SU-DHL-6 (cell line): ENCODE data around the gene WAS.
"Not testable (repeated sequence)": the region's sequence is repeated elsewhere in the genome, so short reads cannot be mapped to it uniquely, and the experiment has no call there.

ENCODE experiments used
- H2AFZ ChIP-seq: fragments of 200-600 bp; sonication (generic); 2 replicates; pipeline ENCODE4 v1.6.1; 2014; ENCODE audit warnings: low read depth, mild to moderate bottlenecking, moderate library complexity, mixed read lengths, antibody characterized with exemption, low read length; ENCODE audit not compliant: severe bottlenecking
- H3F3A ChIP-seq: fragments of 200-600 bp; shearing (Covaris generic); 2 replicates; pipeline ENCODE4 v1.6.0; 2016; ENCODE audit warnings: antibody characterized with exemption, mild to moderate bottlenecking; ENCODE audit not compliant: insufficient read depth
- H3K27ac ChIP-seq: fragments of 200-600 bp; sonication (generic); 2 replicates; pipeline ENCODE4 v1.5.1; 2016; ENCODE audit warnings: low read depth, mild to moderate bottlenecking, low read length, moderate library complexity, mixed read lengths
- H3K27me3 ChIP-seq: fragments of 200-600 bp; sonication (generic), shearing (Covaris generic); 2 replicates; pipeline ENCODE4 v1.6.0; 2014; ENCODE audit warnings: mild to moderate bottlenecking, low read length
- H3K36me3 ChIP-seq: fragments of 200-600 bp; sonication (generic); 2 replicates; pipeline ENCODE4 v1.6.1; 2014; ENCODE audit warnings: mild to moderate bottlenecking, low read length, mixed read lengths
- H3K4me2 ChIP-seq: fragments of 300-600, 200-600 bp; shearing (Covaris generic), sonication (generic); 2 replicates; pipeline ENCODE4 v1.6.0; 2014; ENCODE audit warnings: low read length, low read depth, mild to moderate bottlenecking; ENCODE audit not compliant: poor library complexity, severe bottlenecking
- H3K4me3 ChIP-seq: fragments of 200-600 bp; sonication (generic); 2 replicates; pipeline ENCODE4 v1.5.1; 2014; ENCODE audit warnings: antibody characterized with exemption, low read length, mild to moderate bottlenecking, mixed read lengths; ENCODE audit not compliant: insufficient read depth, poor library complexity, severe bottlenecking
- H3K79me2 ChIP-seq: fragments of 200-600 bp; sonication (generic); 2 replicates; pipeline ENCODE4 v1.6.1; 2014; ENCODE audit warnings: mild to moderate bottlenecking, low read length, moderate library complexity; ENCODE audit not compliant: insufficient read depth
- H3K9ac ChIP-seq: fragments of 200-600 bp; sonication (generic); 2 replicates; pipeline ENCODE4 v1.7.0; 2014; ENCODE audit warnings: mild to moderate bottlenecking, low read length
- H3K9me2 ChIP-seq: fragments of 200-600 bp; sonication (generic); replicated peaks from 2 replicates; pipeline ENCODE4 v1.6.1; 2014; ENCODE audit warnings: low read length; ENCODE audit not compliant: insufficient read depth
- H3K9me3 ChIP-seq: fragments of 200-600 bp; sonication (generic); 2 replicates; pipeline ENCODE4 v1.6.1; 2014; ENCODE audit warnings: low read length, mixed read lengths; ENCODE audit not compliant: insufficient read depth
- H4K20me1 ChIP-seq: fragments of 200-600 bp; sonication (generic); 2 replicates; pipeline ENCODE4 v1.6.1; 2014; ENCODE audit warnings: low read depth, mild to moderate bottlenecking, antibody characterized with exemption, low read length, moderate library complexity, mixed read lengths
- CTCF ChIP-seq: fragments of 200-600 bp; sonication (generic); IDR thresholded peaks from one replicate; pipeline ENCODE4 v1.5.1; 2017; ENCODE audit warnings: antibody characterized with exemption, mild to moderate bottlenecking, low read length, moderate library complexity; ENCODE audit not compliant: insufficient read depth, poor library complexity, severe bottlenecking
- EZH2phosphoT487 ChIP-seq: fragments of 200-600 bp; sonication (generic), shearing (Covaris generic); conservative IDR thresholded peaks from 2 replicates; pipeline ENCODE4 v1.6.1; 2018; ENCODE audit warnings: mild to moderate bottlenecking, antibody characterized with exemption, low read length, moderate library complexity, mixed read lengths

The WAS gene

GRCh38 chrX:48676893-48677270, 6.7 kb upstream of the WAS start:
- Histone ChIP-seq H3K9ac (peak overlapping the region; percentile 97), H3K79me2 (no peaks in the 10 kb centered on the region), H3K36me3 (no peaks in the 10 kb centered on the region), H3K9me2 (no peaks in the 10 kb centered on the region), H3K9me3 (no peaks in the 10 kb centered on the region), H3K27me3 (no peaks in the 10 kb centered on the region), H3F3A (0 out of 2 replicates have a peak, but pooled peaks cover 3% of the 10 kb centered on the region), H2AFZ (no peak overlapping the region), H3K4me3 (peak overlapping the region; percentile 84), H4K20me1 (no peaks in the 10 kb centered on the region), H3K27ac (peak overlapping the region; percentile 59), H3K4me2 (peak overlapping the region; percentile 65)
- TF ChIP-seq EZH2phosphoT487 (no peak), CTCF (no peak)

GRCh38 chrX:48677516-48677915, 6.1 kb upstream of the WAS start:
- Histone ChIP-seq H3K4me3 (peak overlapping the region; percentile 84), H2AFZ (no peak overlapping the region), H3K36me3 (no peaks in the 10 kb centered on the region), H3K79me2 (no peaks in the 10 kb centered on the region), H3F3A (0 out of 2 replicates have a peak, but pooled peaks cover 3% of the 10 kb centered on the region), H3K4me2 (peak overlapping the region; percentile 65), H4K20me1 (no peaks in the 10 kb centered on the region), H3K9me3 (no peaks in the 10 kb centered on the region), H3K27ac (no peak overlapping the region), H3K9me2 (no peaks in the 10 kb centered on the region), H3K9ac (peak overlapping the region; percentile 97), H3K27me3 (no peaks in the 10 kb centered on the region)
- no peak for TF ChIP-seq EZH2phosphoT487
- TF ChIP-seq CTCF = no peak

GRCh38 chrX:48680467-48680866, 3.1 kb upstream of the WAS start:
- H3K9me2 ChIP-seq, H3F3A ChIP-seq, H3K27me3 ChIP-seq, H3K4me3 ChIP-seq, H3K36me3 ChIP-seq, H3K9me3 ChIP-seq, H2AFZ ChIP-seq, H3K27ac ChIP-seq, H4K20me1 ChIP-seq, H3K4me2 ChIP-seq, H3K9ac ChIP-seq: not testable (repeated sequence)
- H3K79me2 ChIP-seq = peaks cover 15% of the 10 kb centered on the region

- H3K9me3 ChIP-seq, H3K9me2 ChIP-seq, H3K9ac ChIP-seq, H3K36me3 ChIP-seq, H4K20me1 ChIP-seq, H2AFZ ChIP-seq, H3K4me2 ChIP-seq, H3K27me3 ChIP-seq, H3F3A ChIP-seq, H3K4me3 ChIP-seq, H3K27ac ChIP-seq: not testable (repeated sequence)
- H3K79me2 ChIP-seq = peaks cover 16% of the 10 kb centered on the region
Observed at GRCh38 chrX:48680925-48681324, 2.7 kb upstream of the WAS start.
